Activated CD8-positive, alpha-beta memory T cell treated with anti-CD3 and anti-CD28 coated beads, Interleukin-2, amount 50 U/mL, for 1 hour (primary cell): Measurements from ENCODE around the gene LDHA.

Experiments used
- DNase-seq: peaks from one replicate; pipeline ENCODE4 v3.0.0-alpha.2; 2020; ENCODE audit errors: extremely low read depth

LDHA gene

GRCh38 chr11:18394275-18394927 lies at the start of gene LDHA:
Gene LDHA (plus strand): TSS chr11:18394563. CDS start chr11:18396843, 2,280 bp downstream.
- peak; percentile 96 for DNase-seq

DNA sequence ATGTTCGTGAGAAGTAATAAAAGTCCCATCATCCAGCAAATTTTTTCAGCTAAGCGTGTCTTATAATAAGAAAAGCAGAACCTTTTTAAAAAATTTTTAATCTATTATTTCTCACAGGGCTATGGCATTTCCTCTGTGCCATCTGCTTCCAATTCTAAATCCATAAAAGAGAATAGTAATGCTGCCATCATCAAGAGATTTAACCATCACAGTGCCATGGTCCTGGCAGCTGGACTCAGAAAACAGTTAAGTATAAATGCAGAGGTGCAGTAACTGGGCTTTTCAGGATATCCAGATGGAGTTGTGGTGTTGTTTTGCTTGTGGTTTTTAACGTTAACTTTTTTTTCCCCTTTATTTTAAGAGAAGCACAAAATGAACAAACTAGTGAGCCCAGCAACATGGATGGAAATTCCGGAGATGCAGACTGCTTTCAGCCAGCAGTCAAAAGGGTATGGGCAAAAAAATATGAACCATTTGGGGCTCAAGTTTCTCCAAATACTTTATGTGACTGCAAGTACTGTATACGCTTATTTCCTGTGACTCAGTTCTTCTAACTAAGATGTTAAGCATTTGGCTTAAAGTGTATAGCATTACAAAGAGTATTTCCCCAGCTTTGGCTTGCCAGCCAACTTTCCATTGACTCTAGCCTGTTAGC lies 46.8 kb upstream of the LDHA start:
- DNase-seq = no peak

DNA sequence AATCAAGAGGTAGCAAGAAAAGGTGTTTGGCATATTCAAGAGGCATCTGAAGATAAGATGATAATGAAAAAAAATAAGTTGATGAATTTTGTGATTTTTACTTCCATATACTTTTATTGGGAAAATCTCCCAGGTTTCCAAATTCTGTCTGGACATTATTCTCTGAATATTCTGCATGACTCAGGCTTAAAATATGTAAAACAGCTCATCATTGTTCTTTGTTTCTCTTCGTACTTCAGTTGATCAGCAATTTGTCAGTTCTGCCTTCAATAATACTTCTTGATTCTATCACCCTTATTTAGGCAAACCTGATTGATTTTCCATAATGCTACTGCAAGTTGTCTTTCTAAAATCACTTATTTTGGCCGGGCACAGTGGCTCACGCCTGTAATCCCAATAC lies 41.8 kb upstream of the LDHA start:
- no peak for DNase-seq

GRCh38 chr11:18358646-18359045 lies 35.7 kb upstream of the LDHA start:
- DNase-seq = no peak

DNA sequence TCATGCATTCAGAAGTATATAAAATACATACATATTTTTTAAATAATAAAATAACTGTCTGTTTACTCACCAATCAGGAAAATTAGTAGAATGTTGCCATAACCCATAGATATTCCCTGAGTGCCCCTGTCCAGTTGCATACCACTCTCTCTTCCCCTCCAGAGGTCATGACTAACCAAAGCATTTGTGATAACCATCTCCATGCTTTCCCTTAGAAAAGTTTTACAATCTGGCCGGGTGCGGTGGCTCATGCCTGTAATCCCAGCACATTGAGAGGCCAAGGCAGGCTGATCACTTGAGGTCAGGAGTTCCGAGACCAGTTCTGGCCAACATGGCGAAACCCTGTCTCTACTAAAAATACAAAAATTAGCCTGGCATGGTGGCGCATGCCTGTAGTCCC lies 33.2 kb upstream of the LDHA start:
- DNase-seq = no peak

- no peak for DNase-seq
Observed at GRCh38 chr11:18364495-18365073, 29.8 kb upstream of the LDHA start.

GRCh38 chr11:18365741-18366140 lies 28.6 kb upstream of the LDHA start:
- no peak for DNase-seq

- DNase-seq = no peak
Observed at GRCh38 chr11:18366286-18366685, 28.1 kb upstream of the LDHA start.

DNA sequence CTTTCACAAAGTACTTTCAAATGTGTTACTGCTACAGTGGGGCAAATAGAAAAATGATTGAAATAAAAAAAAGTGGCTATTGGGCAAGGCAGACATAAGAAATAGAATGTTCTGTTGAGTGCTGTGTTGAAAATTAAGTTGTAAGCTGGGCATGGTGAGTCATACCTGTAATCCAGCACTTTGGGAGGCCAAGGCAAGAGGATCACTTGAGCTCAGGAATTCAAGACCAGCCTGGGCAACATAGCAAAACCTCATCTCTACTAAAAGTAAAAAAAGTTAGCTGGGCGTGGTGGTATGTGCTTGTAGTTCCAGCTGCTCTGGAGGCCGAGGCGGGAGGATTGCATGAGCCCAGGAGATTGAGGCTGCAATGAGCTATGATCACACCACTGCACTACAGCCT lies 26.9 kb upstream of the LDHA start:
- DNase-seq = no peak

- no peak for DNase-seq
Observed at GRCh38 chr11:18368221-18368620, 26.1 kb upstream of the LDHA start.

- no peak for DNase-seq
Observed at GRCh38 chr11:18369398-18369797, 25.0 kb upstream of the LDHA start.

- DNase-seq = no peak
Observed at GRCh38 chr11:18371279-18371678, 23.1 kb upstream of the LDHA start.

GRCh38 chr11:18372201-18372600 lies 22.2 kb upstream of the LDHA start:
- no peak for DNase-seq

DNA sequence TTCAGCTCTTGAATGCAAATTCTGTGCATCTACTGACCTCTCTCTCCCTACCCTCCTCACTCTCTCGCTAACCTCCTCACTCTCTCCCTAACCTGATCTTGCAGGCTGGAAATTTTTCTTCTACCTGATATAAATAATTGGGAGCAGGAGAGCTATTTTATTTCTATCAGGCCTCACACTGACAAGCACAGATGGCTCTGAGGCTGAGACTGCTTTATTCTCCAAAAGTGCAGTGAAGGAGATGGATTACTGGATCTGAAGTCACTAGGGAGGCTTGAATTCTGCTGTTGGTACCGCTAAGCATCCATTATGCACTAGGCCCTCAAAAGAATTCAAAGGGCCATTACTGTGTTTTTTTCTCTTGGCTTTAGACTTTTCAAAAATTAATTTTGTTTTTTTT lies 19.4 kb upstream of the LDHA start:
- no peak for DNase-seq

- no peak for DNase-seq
Observed at GRCh38 chr11:18375941-18376340, 18.4 kb upstream of the LDHA start.

DNA sequence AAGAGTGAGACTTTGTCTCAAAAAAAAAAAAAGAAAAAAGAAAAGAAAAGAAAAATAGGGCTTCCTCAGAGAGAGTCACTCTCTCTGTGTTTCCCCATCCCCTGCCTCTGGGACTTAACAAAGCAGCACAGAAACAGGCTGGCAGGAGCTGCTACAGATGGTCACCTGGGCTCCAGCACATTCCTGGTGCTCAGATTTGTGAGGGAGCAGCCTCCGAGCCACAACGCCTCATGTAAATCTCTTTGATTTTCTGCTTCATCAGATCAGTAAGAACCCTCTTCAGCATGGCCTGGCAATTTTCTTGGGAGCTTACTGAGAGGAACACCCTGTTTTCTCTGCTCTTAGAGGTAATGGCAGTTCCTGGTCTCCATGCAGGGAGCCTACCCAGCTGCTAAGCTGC lies 15.2 kb upstream of the LDHA start:
- DNase-seq = no peak

- DNase-seq = no peak
Observed at GRCh38 chr11:18383388-18384156, 10.8 kb upstream of the LDHA start.

- no peak for DNase-seq
Observed at GRCh38 chr11:18384157-18384641, 10.2 kb upstream of the LDHA start.

DNA sequence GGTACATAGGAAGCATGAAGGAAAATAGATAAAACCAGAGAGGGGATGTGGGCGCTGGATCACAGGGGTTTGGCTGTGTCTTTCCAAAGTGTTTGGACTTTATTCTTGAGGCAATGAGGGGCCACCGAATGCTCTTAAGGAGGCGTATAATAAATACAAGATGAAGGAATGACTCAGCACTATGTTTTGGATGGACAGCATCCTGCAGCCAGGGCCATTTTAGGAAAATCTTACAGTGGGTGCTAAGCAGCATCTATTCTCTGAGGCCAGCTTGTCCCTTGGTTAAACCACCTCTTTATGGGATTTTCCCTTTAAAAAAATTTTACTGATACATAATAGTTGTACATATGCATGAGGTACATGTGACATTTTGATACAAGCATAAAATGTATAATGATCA lies 4.3 kb upstream of the LDHA start:
- no peak for DNase-seq

DNA sequence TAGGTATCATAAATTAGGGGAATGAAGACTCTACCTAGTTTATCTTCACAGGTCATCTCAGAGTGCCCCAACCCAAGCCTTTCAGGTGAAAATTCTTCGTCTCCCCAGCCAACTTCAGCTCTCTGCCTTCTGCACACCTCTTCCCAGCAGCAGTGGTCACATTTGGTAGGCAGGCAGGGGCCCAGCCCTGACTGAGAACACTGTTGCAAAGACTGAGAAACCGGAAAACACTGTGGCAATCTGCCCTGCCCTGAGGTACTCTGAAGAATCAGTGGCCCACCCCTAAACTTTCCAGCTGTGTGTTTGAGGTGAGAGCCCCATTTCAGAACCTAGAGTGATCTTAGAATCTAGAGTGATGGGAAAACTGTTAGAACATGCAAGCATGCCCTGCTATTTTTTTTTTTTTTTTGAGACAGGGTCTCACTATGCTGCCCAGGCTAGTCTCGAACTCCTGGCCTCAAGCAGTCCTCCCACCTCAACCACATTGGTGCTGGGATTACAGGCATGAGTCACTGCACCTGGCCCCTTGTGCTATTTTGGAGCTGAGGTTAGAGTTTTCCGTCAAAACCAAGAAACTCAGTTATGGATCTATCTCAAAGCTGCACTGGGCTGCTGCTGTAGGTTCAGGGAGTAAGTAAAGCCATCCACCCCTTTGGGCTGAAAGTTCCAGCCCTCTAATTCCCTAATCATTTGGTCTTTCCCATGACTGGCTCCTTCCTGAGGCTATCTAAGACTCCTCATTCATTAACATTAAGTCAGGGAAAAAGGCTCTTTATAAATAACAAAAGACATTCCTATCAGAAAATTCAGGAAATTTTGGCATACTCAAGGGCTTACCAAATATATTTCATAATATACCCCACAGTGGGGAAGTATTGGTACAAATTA lies 1.7 kb upstream of the LDHA start:
- no peak for DNase-seq

DNA sequence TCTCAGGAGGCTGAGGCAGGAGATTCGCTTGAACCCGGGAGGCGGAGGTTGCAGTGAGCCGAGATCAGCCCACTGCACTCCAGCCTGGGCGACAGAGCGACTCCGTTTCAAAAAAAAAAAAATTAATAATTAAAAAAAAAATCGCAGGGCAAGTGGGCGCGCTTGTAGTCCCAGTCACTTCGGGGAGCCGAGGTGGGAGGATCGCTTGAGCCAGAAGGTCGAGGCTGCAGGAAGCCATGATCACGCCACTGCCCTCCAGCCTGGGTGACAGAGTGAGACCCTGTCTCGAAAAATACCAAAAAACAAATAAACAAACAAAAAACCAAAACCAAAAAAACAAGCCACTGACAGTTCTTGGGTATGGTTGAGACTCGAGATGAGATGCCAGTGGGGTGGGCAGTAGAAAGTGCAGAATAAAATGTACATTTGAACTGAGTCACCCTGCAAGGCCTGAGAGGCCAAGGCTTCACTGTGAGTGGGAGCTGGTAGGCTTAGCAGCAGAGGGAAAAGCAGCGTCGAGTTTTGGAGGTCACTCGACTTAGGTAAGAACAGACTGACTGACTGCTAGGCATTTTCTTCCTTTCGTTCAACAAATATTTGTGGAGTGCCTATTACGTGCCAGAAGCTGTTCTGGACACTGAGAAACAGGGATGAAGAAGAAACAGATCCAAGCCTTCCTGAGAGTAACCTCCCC lies 635 bp upstream of the LDHA start:
- no peak for DNase-seq
